CD8-positive, alpha-beta memory T cell (primary cell): ENCODE results near the gene SPAG17. TPM values are rescaled to one million over a fixed set of nuclear protein-coding genes. Genes with fewer than 3 reads are reported as not detected.

Experiments used
- CTCF ChIA-PET: fragments of 350-600 bp; sonication (Branson Sonifier 250); formaldehyde crosslinking; loops from one replicate; lab custom pipeline; 2021; ENCODE audit warnings: antibody characterized with exemption; lab: Charles Lee
- POLR2A ChIA-PET: fragments of 350-600 bp; sonication (Branson Sonifier 250); formaldehyde crosslinking; loops from one replicate; lab custom pipeline; 2021; ENCODE audit warnings: antibody characterized with exemption; lab: Charles Lee
- DNase-seq, 5 donors: peaks; one replicate each; pipeline versions ENCODE4 v3.0.0 to v3.0.0-alpha.2; 2020 to 2022; ENCODE audit warnings: mixed read lengths in 1 of 5
- H3K27ac ChIP-seq: one replicate; pipeline ENCODE4 v1.7.0; 2013; ENCODE audit warnings: low read depth, mild to moderate bottlenecking, low read length, moderate library complexity
- H3K27me3 ChIP-seq: 2 replicates; pipeline ENCODE4 v1.7.0; 2013; ENCODE audit warnings: low read length, mild to moderate bottlenecking; ENCODE audit not compliant: insufficient read depth, poor library complexity, severe bottlenecking
- H3K36me3 ChIP-seq: 2 replicates; pipeline ENCODE4 v1.7.0; 2013; ENCODE audit warnings: mild to moderate bottlenecking, low read length, moderate library complexity; ENCODE audit not compliant: insufficient read depth
- H3K4me1 ChIP-seq: 2 replicates; pipeline ENCODE4 v1.7.0; 2013; ENCODE audit warnings: mild to moderate bottlenecking, low read length, moderate library complexity; ENCODE audit not compliant: insufficient read depth
- H3K4me3 ChIP-seq: 2 replicates; pipeline ENCODE4 v1.7.0; 2013; ENCODE audit warnings: mild to moderate bottlenecking, low read length
- H3K9me3 ChIP-seq: 2 replicates; pipeline ENCODE4 v1.7.0; 2013; ENCODE audit warnings: mild to moderate bottlenecking, low read length
- H3K27ac Mint-ChIP-seq, 8 donors: one replicate each; pipeline ENCODE4 v1.8.0; 2020 to 2021; ENCODE audit warnings: mixed read lengths in 8 of 8, mild to moderate bottlenecking in 6 of 8, inconsistent platforms in 3 of 8, moderate library complexity in 3 of 8
- H3K27me3 Mint-ChIP-seq, 2 donors: one replicate each; pipeline ENCODE4 v1.8.0; 2020 to 2021; ENCODE audit warnings: mixed read lengths in 2 of 2, mild to moderate bottlenecking in 1 of 2, moderate library complexity in 1 of 2
- H3K36me3 Mint-ChIP-seq, 3 donors: one replicate each; pipeline ENCODE4 v1.8.0; 2020 to 2021; ENCODE audit warnings: mixed read lengths in 3 of 3, inconsistent platforms in 1 of 3, mild to moderate bottlenecking in 1 of 3
- H3K4me1 Mint-ChIP-seq, 3 donors: one replicate each; pipeline ENCODE4 v1.8.0; 2020 to 2021; ENCODE audit warnings: mixed read lengths in 3 of 3, inconsistent platforms in 1 of 3, mild to moderate bottlenecking in 1 of 3
- H3K4me3 Mint-ChIP-seq, 7 donors: one replicate each; pipeline ENCODE4 v1.8.0; 2020 to 2021; ENCODE audit warnings: mixed read lengths in 7 of 7, mild to moderate bottlenecking in 6 of 7, moderate library complexity in 4 of 7, inconsistent platforms in 2 of 7
- H3K9me3 Mint-ChIP-seq, 5 donors: one replicate each; pipeline ENCODE4 v1.8.0; 2020 to 2022; ENCODE audit warnings: mixed read lengths in 5 of 5, mild to moderate bottlenecking in 3 of 5, moderate library complexity in 2 of 5, inconsistent platforms in 1 of 5
- polyA plus RNA-seq: library from polyadenylated mRNA; unstranded; fragments of 300-500 nt; fragmentation: Illumina TruSeq; gene quantifications from one replicate; pipeline ENCODE4 v1.2.3, GENCODE V29; 2021
- total RNA-seq, 2 experiments: library from RNA; stranded (reverse); gene quantifications; one replicate each; pipeline ENCODE4 v1.2.3, GENCODE V29; 2021

Gene SPAG17
- total and polyA plus RNA-seq, 3 experiments from 2014 or later: not detected

DNA sequence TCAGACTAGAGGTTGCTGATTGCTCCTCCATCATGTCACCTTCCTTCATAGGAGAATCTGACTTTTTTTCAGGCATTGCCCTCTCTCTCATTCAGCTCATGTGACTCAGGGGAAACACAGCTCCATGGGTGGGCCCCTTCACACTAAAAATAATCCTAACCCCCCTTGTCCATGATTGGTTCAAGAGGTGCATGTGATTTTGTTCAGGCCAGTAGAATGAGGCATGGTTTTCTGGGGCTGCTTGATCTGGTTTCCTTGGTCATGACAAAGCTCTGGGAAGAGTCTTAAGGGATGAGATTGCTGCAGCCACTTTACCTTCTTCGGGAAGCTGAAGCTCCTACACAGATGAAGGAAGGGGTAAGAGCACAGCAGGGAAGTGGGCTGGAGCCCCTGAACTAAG lies 56.3 kb downstream of the SPAG17 start:
- no peaks in the 10 kb centered on the region for H3K4me1 Mint-ChIP-seq
- no peaks in the 10 kb centered on the region for H3K36me3 Mint-ChIP-seq
- H3K9me3 Mint-ChIP-seq: no peaks in the 10 kb centered on the region
- Histone ChIP-seq H3K9me3 (no peaks in the 10 kb centered on the region), H3K4me1 (no peaks in the 10 kb centered on the region), H3K27ac (no peak overlapping the region), H3K4me3 (no peak overlapping the region), H3K27me3 (no peaks in the 10 kb centered on the region), H3K36me3 (no peaks in the 10 kb centered on the region)
- no peak for DNase-seq
- H3K27ac Mint-ChIP-seq: no peak overlapping the region
- ChIA-PET POLR2A (no interaction called here), CTCF (no interaction called here)
- H3K27me3 Mint-ChIP-seq: peaks cover 0 to 8% of the 10 kb centered on the region in 2 donors
- no peak overlapping the region for H3K4me3 Mint-ChIP-seq

DNA sequence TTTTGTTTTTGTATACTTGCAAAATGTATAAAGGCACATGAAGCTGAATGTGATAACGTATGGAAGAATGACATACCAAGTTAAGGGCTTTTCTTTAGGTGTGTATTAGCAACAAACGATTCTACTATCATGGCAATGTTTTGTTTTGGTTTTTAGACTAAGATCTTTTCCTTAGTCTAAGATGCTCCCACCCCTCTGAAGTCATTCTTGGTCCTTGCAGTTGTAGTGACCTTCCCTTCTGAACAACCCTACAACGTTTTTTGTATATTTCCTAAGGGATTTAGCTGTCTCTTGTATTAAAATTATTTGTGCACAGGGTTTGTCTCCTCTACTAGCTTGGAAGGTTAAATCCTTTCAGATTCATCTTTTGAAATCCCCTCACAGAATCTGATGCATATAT lies 61.0 kb downstream of the SPAG17 start:
- Histone ChIP-seq H3K36me3 (no peaks in the 10 kb centered on the region), H3K9me3 (no peaks in the 10 kb centered on the region), H3K4me1 (no peaks in the 10 kb centered on the region), H3K27me3 (peaks cover 5% of the 10 kb centered on the region), H3K4me3 (no peak overlapping the region), H3K27ac (no peak overlapping the region)
- H3K36me3 Mint-ChIP-seq: no peaks in the 10 kb centered on the region
- no peaks in the 10 kb centered on the region for H3K4me1 Mint-ChIP-seq
- peaks cover 0 to 3% of the 10 kb centered on the region in 2 donors for H3K27me3 Mint-ChIP-seq
- no peaks in the 10 kb centered on the region for H3K9me3 Mint-ChIP-seq
- ChIA-PET POLR2A (no interaction called here), CTCF (no interaction called here)
- H3K27ac Mint-ChIP-seq: no peak overlapping the region
- no peak for DNase-seq
- H3K4me3 Mint-ChIP-seq: no peak overlapping the region

DNA sequence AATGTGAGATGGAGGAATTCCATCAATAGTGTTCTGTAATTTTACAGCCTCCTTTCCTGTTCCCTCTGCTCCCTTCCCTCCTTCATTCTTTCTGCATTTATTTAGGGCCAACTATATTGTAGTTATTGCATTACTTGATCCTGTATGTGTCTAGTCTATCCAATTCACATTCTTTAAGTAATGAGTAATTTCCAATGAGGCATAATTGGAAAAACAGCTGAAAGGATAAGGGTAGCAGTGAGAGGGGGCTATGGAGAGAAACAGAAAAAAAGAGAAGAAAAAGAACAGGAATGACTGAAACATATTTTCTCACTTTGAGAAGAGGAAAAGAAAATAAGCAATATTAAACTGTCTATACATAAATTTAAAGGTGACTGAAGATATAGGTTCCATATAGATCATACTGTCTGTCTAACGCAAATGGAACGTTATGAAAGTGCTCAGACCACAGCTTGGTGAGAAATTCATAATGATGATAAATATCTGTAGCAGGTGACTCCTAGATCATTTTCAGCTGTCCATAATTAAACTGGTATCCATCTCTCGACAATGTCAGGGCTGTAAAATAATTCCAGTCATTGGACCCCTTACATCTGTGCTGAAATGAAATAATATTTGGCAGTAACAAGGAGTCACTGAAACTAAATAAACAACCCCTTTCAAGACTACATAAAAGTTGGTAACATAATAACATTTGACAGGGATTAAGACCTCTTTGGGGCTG lies 61.8 kb downstream of the SPAG17 start:
- DNase-seq: no peak
- no peaks in the 10 kb centered on the region for H3K9me3 Mint-ChIP-seq
- no peaks in the 10 kb centered on the region for H3K4me1 ChIP-seq
- no peaks in the 10 kb centered on the region for H3K36me3 ChIP-seq
- ChIA-PET POLR2A (no interaction called here), CTCF (no interaction called here)
- no peak overlapping the region for H3K4me3 ChIP-seq
- no peak overlapping the region for H3K4me3 Mint-ChIP-seq
- H3K27ac Mint-ChIP-seq: no peak overlapping the region
- H3K36me3 Mint-ChIP-seq: no peaks in the 10 kb centered on the region
- H3K4me1 Mint-ChIP-seq: no peaks in the 10 kb centered on the region
- peaks cover 0 to 3% of the 10 kb centered on the region in 2 donors for H3K27me3 Mint-ChIP-seq
- H3K9me3 ChIP-seq: no peaks in the 10 kb centered on the region
- no peak overlapping the region for H3K27ac ChIP-seq
- peaks cover 5% of the 10 kb centered on the region for H3K27me3 ChIP-seq

DNA sequence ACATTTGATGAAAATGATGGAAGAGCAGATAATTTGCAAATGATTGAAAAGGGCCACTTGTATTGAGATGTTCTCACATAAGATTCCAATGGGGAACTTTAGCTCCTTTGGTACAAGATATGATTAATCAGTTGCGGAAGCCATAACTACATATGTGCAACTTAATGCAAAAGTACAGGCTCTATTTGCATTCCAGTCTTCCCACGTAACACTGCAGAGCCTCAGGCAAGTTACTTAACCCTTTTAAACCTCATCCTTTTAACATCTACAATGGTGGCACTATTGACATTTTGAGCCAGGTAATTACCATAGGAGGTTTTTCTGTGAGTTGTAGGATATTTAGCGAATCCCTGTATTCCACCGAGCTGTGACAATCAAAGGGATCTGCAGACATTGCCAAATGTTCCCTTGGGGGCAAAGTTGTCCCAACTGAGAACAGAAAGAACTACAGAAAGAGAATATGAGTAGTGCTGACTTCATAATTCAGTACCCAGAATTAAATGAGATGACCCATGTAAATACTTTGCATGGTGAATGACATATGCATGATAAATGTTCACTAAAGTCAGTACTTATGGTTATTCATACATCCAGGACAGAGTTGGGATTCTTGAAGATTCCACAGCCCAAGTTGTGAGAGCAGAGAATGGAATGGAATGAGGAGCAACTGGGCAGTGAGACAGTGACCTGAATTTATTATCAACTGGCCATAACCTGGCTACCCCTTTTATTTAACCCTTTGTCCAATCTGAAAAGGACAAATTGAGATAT lies 62.6 kb downstream of the SPAG17 start:
- Histone ChIP-seq H3K4me3 (no peak overlapping the region), H3K9me3 (no peaks in the 10 kb centered on the region), H3K4me1 (no peaks in the 10 kb centered on the region), H3K27me3 (peaks cover 5% of the 10 kb centered on the region), H3K27ac (no peak overlapping the region), H3K36me3 (no peaks in the 10 kb centered on the region)
- Mint-ChIP-seq H3K36me3 (no peaks in the 10 kb centered on the region), H3K4me3 (no peak overlapping the region), H3K27me3 (peaks cover 0 to 3% of the 10 kb centered on the region in 2 donors), H3K4me1 (no peaks in the 10 kb centered on the region), H3K27ac (no peak overlapping the region), H3K9me3 (no peaks in the 10 kb centered on the region)
- CTCF ChIA-PET: no interaction called here
- POLR2A ChIA-PET: no interaction called here
- DNase-seq: no peak

DNA sequence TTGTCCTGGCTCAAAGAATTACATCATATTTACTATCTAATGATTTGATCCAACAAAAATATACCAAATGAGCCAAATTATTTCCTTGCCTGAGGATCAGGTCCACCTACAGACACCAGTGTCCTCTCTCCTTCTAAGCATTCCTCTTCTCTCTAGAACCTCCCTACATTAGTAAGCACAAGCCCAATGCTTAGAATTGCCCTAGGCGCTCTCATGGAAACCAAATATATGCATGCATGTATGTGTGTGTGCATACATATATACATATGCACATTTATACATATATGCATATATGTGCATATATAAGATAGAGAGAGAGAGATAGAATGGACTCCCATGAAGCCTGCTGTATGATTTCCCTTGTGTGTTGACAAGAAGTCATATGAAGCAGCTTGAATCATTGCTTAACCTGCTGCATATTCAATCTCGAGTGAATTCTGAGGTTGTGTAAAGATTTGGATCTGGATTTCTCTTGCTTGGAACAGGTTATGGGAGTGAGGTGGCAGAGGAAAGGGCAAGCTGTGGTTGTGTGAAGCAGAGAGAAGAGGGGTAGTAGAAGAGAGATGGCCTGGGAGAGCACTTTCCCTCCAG lies 66.1 kb downstream of the SPAG17 start:
- DNase-seq: no peak
- H3K36me3 Mint-ChIP-seq: no peaks in the 10 kb centered on the region
- peaks cover 5% of the 10 kb centered on the region for H3K27me3 ChIP-seq
- H3K36me3 ChIP-seq: no peaks in the 10 kb centered on the region
- no peak overlapping the region for H3K4me3 Mint-ChIP-seq
- H3K4me1 ChIP-seq: no peaks in the 10 kb centered on the region
- H3K9me3 ChIP-seq: no peaks in the 10 kb centered on the region
- no peak overlapping the region for H3K27ac Mint-ChIP-seq
- CTCF ChIA-PET: no interaction called here
- H3K4me3 ChIP-seq: no peak overlapping the region
- H3K9me3 Mint-ChIP-seq: no peaks in the 10 kb centered on the region
- no peaks in the 10 kb centered on the region for H3K4me1 Mint-ChIP-seq
- no peak overlapping the region for H3K27ac ChIP-seq
- H3K27me3 Mint-ChIP-seq: peaks cover 5% of the 10 kb centered on the region in 2 donors
- POLR2A ChIA-PET: no interaction called here

DNA sequence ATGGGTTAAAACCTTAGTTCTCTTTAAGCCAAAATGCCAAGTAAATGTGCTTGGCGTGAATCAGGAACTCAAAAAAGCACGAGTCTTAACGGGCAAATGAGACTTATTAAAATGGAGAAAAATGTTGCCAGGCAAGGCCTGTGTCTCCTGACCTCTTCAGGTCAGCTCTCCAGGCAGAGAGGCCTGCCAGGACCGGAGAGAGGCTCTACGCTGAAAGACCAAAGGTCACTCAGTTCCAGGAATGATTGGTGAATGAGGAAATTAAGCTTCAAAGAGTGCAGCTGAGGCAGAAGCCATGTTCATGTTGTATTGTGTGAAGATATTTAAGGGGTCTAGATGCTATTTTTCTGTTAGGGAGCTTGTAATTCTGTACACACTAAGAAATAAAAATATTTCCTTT lies 66.6 kb downstream of the SPAG17 start:
- Histone ChIP-seq H3K27me3 (peaks cover 5% of the 10 kb centered on the region), H3K4me1 (no peaks in the 10 kb centered on the region), H3K9me3 (no peaks in the 10 kb centered on the region), H3K36me3 (no peaks in the 10 kb centered on the region), H3K4me3 (no peak overlapping the region), H3K27ac (no peak overlapping the region)
- POLR2A ChIA-PET: no interaction called here
- no peak for DNase-seq
- CTCF ChIA-PET: no interaction called here
- Mint-ChIP-seq H3K9me3 (no peaks in the 10 kb centered on the region), H3K27ac (no peak overlapping the region), H3K27me3 (peaks cover 5% of the 10 kb centered on the region in 2 donors), H3K4me3 (no peak overlapping the region), H3K4me1 (no peaks in the 10 kb centered on the region), H3K36me3 (no peaks in the 10 kb centered on the region)

DNA sequence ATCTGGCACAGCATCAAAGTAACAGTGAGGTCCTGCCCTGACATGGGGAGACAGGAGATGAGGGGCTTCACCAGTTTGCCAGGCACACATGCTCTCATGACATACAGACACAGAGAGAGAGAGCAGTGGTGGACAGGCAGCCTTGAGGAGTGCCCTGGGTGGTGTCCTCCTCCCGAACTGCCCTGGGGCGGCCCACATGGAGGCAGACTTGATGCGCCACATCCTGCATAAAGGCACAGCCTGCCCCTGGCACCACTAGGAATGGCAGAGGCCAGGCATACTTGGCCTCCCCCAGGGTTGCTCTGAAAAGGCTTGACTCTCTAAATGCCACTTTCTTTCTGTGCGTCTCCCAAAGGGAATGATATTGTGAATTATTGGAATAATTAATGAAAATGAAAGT lies 67.5 kb downstream of the SPAG17 start:
- H3K4me3 ChIP-seq: no peak overlapping the region
- no peaks in the 10 kb centered on the region for H3K27me3 ChIP-seq
- H3K36me3 ChIP-seq: no peaks in the 10 kb centered on the region
- H3K36me3 Mint-ChIP-seq: no peaks in the 10 kb centered on the region
- no peaks in the 10 kb centered on the region for H3K9me3 ChIP-seq
- peaks cover 5% of the 10 kb centered on the region in 2 donors for H3K27me3 Mint-ChIP-seq
- no peak overlapping the region for H3K4me3 Mint-ChIP-seq
- no peak overlapping the region for H3K27ac ChIP-seq
- no peak overlapping the region for H3K27ac Mint-ChIP-seq
- ChIA-PET CTCF (no interaction called here), POLR2A (no interaction called here)
- no peaks in the 10 kb centered on the region for H3K9me3 Mint-ChIP-seq
- no peaks in the 10 kb centered on the region for H3K4me1 Mint-ChIP-seq
- DNase-seq: no peak
- no peaks in the 10 kb centered on the region for H3K4me1 ChIP-seq

DNA sequence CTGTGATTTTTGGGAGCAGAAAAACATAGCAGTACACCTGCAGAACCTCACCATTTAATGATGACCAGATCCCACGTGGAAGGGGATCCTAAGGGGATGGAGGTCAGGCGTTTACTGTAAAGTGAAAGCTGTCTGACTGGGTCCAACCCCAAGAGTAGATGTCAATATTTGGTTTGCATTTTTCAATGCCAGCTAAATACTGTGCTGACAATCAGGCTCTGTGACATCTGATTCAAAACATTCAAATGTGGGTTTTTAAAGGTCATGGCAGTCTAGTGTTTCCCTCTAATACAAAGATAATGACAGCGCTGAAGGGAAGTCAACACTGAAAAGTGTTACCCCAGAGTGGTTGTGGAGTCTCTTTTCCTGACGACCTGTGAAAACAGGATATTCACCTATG lies 68.1 kb downstream of the SPAG17 start:
- POLR2A ChIA-PET: no interaction called here
- no peak for DNase-seq
- CTCF ChIA-PET: no interaction called here

More for the DNA sequence above, 68.1 kb downstream of the SPAG17 start:
- Histone ChIP-seq H3K9me3 (no peaks in the 10 kb centered on the region), H3K27ac (no peak overlapping the region), H3K36me3 (no peaks in the 10 kb centered on the region), H3K4me3 (no peak overlapping the region), H3K27me3 (no peaks in the 10 kb centered on the region), H3K4me1 (no peaks in the 10 kb centered on the region)
- no peak overlapping the region for H3K27ac Mint-ChIP-seq
- no peak overlapping the region for H3K4me3 Mint-ChIP-seq
- no peaks in the 10 kb centered on the region for H3K36me3 Mint-ChIP-seq
- H3K9me3 Mint-ChIP-seq: no peaks in the 10 kb centered on the region
- H3K27me3 Mint-ChIP-seq: peaks cover 5% of the 10 kb centered on the region in 2 donors
- no peaks in the 10 kb centered on the region for H3K4me1 Mint-ChIP-seq
